Gastroesophageal sphincter (tissue), 4 donors: ENCODE data around the gene ILF3. TPM values are rescaled to one million over a fixed set of nuclear protein-coding genes. Genes with fewer than 3 reads are reported as not detected.

ENCODE experiments used
- ATAC-seq: fragments of 150-250 bp; one replicate; pipeline ENCODE4 v1.9.1; 2016; ENCODE audit warnings: mild to moderate bottlenecking, moderate library complexity
- H3K27ac ChIP-seq, 4 donors: fragments of 200-600 bp; sonication (generic) in 3 of 4; 1 replicate in 3 of 4; 2 replicates in 1 of 4; pipeline ENCODE4 v1.5.1; 2016 to 2019
- H3K27me3 ChIP-seq: fragments of 200-600 bp; sonication (generic); one replicate; pipeline ENCODE4 v1.5.1; 2019
- H3K36me3 ChIP-seq, 2 donors: fragments of 200-600 bp; sonication (generic); one replicate each; pipeline ENCODE4 v1.5.1; 2019; ENCODE audit warnings: control low read depth in 1 of 2
- H3K4me1 ChIP-seq, 3 donors: fragments of 200-600 bp; sonication (generic); 1 replicate in 2 of 3; 2 replicates in 1 of 3; pipeline ENCODE4 v1.5.1; 2016 to 2019; ENCODE audit warnings: control low read depth in 2 of 3
- H3K4me3 ChIP-seq, 2 donors: fragments of 200-600 bp; sonication (generic); one replicate each; pipeline ENCODE4 v1.5.1; 2019; ENCODE audit warnings: mild to moderate bottlenecking in 1 of 2, moderate library complexity in 1 of 2
- H3K9me3 ChIP-seq, 3 donors: fragments of 200-600 bp; sonication (generic); one replicate each; pipeline ENCODE4 v1.5.1; 2017 to 2019; ENCODE audit warnings: control low read depth in 2 of 3
- EP300 ChIP-seq: sonication (generic); formaldehyde crosslinking; IDR thresholded peaks from one replicate; pipeline ENCODE4 v1.6.1; 2017; ENCODE audit warnings: antibody characterized with exemption, mild to moderate bottlenecking
- POLR2A ChIP-seq, 2 donors: fragments of 450-650 bp; IDR thresholded peaks; one replicate each; pipeline ENCODE4 v1.6.1; 2017; ENCODE audit warnings: antibody characterized with exemption in 2 of 2, mild to moderate bottlenecking in 2 of 2, moderate library complexity in 1 of 2
- POLR2AphosphoS5 ChIP-seq: sonication (generic); formaldehyde crosslinking; IDR thresholded peaks from one replicate; pipeline ENCODE4 v1.6.1; 2017; ENCODE audit warnings: antibody characterized with exemption
- WGBS, 2 donors: methylation state at CpG; one replicate each; pipeline ENCODE4 v1.1.5; 2018; ENCODE audit warnings: low coverage in 1 of 2; 5-methylcytosine and 5-hydroxymethylcytosine counted together
- total RNA-seq, 4 donors: library from RNA; depleted of rRNA; stranded (reverse); fragments of >200 nt; gene quantifications; one replicate each; pipeline ENCODE4 v1.1.0, GENCODE V29; 2016
- TF ChIP-seq, protein P1 (sequence below), 4 experiments: fragments of 200-600 bp in 2 of 4; fragments of 450-650 bp in 2 of 4; sonication (generic) in 1 of 4; IDR thresholded peaks; one replicate each; pipeline ENCODE4 v1.5.1; 2017 to 2019; ENCODE audit warnings: antibody characterized with exemption in 4 of 4, mild to moderate bottlenecking in 2 of 4, moderate library complexity in 2 of 4

ILF3 gene
- total RNA-seq, 4 donors from 2014 or later = 67.2 to 128 (median 120) TPM

DNA sequence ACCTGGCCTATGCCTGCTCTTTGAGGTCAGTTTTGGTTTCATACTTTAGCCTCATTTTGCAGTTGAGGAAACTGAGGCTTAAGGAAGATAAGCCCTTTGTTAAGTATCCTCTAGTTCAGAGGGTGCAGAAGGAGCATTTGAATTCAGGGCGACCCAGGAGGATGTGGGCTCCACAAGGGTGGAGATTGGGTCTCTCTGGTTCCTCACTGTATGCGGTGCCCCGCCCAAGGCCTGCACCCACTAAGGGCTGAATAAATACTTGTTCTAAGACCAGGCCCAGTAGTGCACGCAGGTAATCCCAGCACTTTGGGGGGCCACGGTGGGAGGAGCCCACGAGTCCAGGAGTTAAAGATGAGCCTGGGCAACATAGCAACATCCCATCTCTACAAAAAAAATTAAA lies 29.6 kb upstream of the ILF3 start:
- peak overlapping the region in 1 of 2 donors; percentile 71 for H3K4me3 ChIP-seq
- H3K27ac ChIP-seq = peak overlapping the region in 3 of 4 donors; percentile 81 to 87 (median 86)
- H3K4me1 ChIP-seq = peaks cover 0 to 30% (median 13%) of the 10 kb centered on the region in 3 donors
- H3K36me3 ChIP-seq = peaks cover 0 to 31% of the 10 kb centered on the region in 2 donors
- no peak for ATAC-seq
- no peaks in the 10 kb centered on the region for H3K9me3 ChIP-seq
- no CpG with 5 or more reads among the region's 6 CpGs for WGBS, 2 donors
- H3K27me3 ChIP-seq = no peaks in the 10 kb centered on the region
- TF ChIP-seq, protein P1, sequence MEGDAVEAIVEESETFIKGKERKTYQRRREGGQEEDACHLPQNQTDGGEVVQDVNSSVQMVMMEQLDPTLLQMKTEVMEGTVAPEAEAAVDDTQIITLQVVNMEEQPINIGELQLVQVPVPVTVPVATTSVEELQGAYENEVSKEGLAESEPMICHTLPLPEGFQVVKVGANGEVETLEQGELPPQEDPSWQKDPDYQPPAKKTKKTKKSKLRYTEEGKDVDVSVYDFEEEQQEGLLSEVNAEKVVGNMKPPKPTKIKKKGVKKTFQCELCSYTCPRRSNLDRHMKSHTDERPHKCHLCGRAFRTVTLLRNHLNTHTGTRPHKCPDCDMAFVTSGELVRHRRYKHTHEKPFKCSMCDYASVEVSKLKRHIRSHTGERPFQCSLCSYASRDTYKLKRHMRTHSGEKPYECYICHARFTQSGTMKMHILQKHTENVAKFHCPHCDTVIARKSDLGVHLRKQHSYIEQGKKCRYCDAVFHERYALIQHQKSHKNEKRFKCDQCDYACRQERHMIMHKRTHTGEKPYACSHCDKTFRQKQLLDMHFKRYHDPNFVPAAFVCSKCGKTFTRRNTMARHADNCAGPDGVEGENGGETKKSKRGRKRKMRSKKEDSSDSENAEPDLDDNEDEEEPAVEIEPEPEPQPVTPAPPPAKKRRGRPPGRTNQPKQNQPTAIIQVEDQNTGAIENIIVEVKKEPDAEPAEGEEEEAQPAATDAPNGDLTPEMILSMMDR (IDR thresholded peaks at IDR 0.05) = no peak
- TF ChIP-seq POLR2A (IDR thresholded peaks at IDR 0.05) (no peak), EP300 (no peak), POLR2AphosphoS5 (no peak)

DNA sequence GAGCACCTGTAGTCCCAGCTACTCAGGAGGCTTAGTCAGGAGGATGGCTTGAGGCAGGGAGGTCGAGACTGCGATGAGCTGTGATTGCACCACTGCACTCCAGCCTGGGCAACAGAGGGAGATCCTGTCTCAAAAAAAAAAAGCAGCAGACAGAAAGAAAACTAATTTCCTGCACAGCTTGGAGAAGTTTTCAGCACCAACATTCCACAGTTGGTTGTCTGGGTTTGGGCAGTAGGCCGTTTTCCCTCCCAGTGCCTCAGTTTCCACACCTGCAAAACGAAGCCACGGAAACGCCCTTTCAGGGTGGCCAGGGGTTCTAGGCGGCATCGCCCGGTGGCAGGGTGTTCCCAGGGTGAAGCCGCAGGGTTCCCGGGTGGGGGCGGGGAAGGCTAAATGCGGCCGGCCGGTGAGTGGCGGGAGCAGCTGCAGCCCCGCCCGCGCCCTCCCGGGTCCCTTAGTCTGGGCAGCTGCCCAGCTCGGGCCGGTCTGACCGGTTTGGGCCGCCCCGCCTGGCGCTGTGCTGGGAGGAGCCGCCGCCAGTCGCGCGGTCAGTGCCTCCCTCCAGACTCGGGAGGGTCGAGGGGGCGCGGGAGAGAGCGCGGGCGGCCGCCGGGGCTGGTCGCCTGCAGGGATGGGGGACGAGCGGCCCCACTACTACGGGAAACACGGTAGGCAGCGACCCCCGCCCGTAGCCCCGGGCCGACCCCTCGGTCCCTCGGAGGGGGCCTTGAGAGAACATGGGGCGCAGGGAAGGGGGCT lies 29.0 kb upstream of the ILF3 start, which contains the start of gene SLC44A2:
SLC44A2 (plus strand) TSS at position 551 of the 759 bp plus-strand sequence; CDS start at position 632, 81 bp downstream.
- H3K36me3 ChIP-seq = peaks cover 0 to 37% of the 10 kb centered on the region in 2 donors
- ATAC-seq = peak; percentile 97
- peak within 1 kb of the TSS; percentile 2 to 87 (median 84) for H3K27ac ChIP-seq
- WGBS, 2 donors = 14% methylated on average over 3 of the region's 53 CpGs; no CpG with 5 or more reads in 1 of the 2 donors
- TF ChIP-seq POLR2A (IDR thresholded peaks at IDR 0.05) (no peak), POLR2AphosphoS5 (peak; percentile 16), EP300 (no peak)
- TF ChIP-seq, protein P1 (IDR thresholded peaks at IDR 0.05) = no peak
- peaks cover 0 to 30% (median 13%) of the 10 kb centered on the region in 3 donors for H3K4me1 ChIP-seq
- H3K27me3 ChIP-seq = no peaks in the 10 kb centered on the region
- no peaks in the 10 kb centered on the region for H3K9me3 ChIP-seq
- H3K4me3 ChIP-seq = peak within 1 kb of the TSS; percentile 45 to 71

DNA sequence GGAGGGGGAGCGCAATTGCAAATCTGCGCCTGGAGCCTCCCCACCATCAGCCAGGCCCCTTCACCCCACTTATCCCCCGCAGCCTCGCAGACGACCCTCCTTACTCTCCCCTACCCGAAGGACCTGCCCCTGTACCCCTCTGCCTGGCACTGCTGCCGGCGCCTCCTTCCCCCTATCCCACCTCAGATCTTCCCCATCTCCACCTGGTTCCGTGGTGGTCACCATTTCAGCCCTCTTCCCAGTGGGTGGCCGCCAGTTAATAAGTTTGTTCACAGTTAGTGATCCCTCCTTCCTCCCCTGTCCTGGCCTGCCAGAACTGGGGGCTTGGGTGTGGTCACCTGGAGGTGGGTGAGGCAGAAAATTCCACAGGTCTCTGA lies 28.4 kb upstream of the ILF3 start:
- ATAC-seq = no peak
- TF ChIP-seq EP300 (no peak), POLR2AphosphoS5 (no peak), POLR2A (IDR thresholded peaks at IDR 0.05) (no peak)
- TF ChIP-seq, protein P1 (IDR thresholded peaks at IDR 0.05) = no peak
- peaks cover 0 to 30% (median 13%) of the 10 kb centered on the region in 3 donors for H3K4me1 ChIP-seq

DNA sequence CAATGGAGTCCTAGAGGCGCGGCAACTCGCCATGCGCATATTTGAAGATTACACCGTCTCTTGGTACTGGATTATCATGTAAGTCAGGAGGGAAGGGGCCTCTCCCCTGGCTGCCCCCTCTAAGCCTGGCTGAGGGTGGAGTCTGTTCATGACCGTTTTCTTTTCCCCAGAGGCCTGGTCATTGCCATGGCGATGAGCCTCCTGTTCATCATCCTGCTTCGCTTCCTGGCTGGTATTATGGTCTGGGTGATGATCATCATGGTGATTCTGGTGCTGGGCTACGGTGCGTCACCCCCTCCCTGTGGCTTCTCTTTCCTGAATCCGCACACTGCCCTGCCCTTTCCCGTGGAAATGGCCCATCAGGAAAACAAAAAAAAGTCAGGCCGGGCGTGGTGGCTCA lies 22.3 kb upstream of the ILF3 start:
- Histone ChIP-seq H3K36me3 (peaks cover 0 to 98% of the 10 kb centered on the region in 2 donors), H3K9me3 (no peaks in the 10 kb centered on the region), H3K27ac (no peak overlapping the region), H3K27me3 (no peaks in the 10 kb centered on the region), H3K4me3 (no peak overlapping the region), H3K4me1 (peaks cover 0 to under 1% (median 0%) of the 10 kb centered on the region in 3 donors)
- WGBS, 2 donors = 59% methylated on average over 3 of the region's 14 CpGs; no CpG with 5 or more reads in 1 of the 2 donors
- TF ChIP-seq POLR2A (IDR thresholded peaks at IDR 0.05) (no peak), POLR2AphosphoS5 (no peak), EP300 (no peak)
- TF ChIP-seq, protein P1 (IDR thresholded peaks at IDR 0.05) = no peak
- no peak for ATAC-seq

More for the DNA sequence above, 28.4 kb upstream of the ILF3 start:
- Histone ChIP-seq H3K9me3 (no peaks in the 10 kb centered on the region), H3K36me3 (peaks cover 0 to 43% of the 10 kb centered on the region in 2 donors), H3K27me3 (no peaks in the 10 kb centered on the region), H3K4me3 (peak overlapping the region; percentile 45 to 71), H3K27ac (peak overlapping the region; percentile 2 to 87 (median 84))
- 14 to 20% methylated on average over 6 to 7 of the region's 10 CpGs for WGBS, 2 donors

DNA sequence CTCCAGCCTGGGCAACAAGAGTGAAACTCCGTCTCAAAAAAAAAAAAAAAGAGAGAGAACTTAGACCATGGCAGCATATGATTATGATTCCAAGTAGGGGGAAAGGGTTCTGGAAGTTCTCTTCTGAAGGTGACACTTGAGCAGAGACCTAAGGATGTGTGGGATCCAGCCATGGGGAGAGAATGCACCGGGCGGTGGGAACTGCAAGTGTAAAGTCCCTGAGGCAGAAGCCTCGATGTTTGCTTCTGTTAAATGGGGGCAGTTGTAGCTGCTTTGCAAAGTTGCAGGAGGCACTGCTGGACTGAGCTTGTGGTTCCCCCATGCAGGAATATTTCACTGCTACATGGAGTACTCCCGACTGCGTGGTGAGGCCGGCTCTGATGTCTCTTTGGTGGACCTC lies 19.7 kb upstream of the ILF3 start:
- 81 to 100% methylated on average over 1 to 4 of the region's 7 CpGs for WGBS, 2 donors
- Histone ChIP-seq H3K27ac (no peak overlapping the region), H3K9me3 (no peaks in the 10 kb centered on the region), H3K4me3 (no peak overlapping the region), H3K4me1 (no peaks in the 10 kb centered on the region), H3K36me3 (peaks cover 0 to 100% of the 10 kb centered on the region in 2 donors), H3K27me3 (no peaks in the 10 kb centered on the region)
- ATAC-seq = no peak
- TF ChIP-seq POLR2AphosphoS5 (no peak), EP300 (no peak), POLR2A (IDR thresholded peaks at IDR 0.05) (no peak)
- TF ChIP-seq, protein P1 (IDR thresholded peaks at IDR 0.05) = no peak
